T-helper 1 cell treated with Interleukin-12 subunit alpha and Interleukin-12 subunit beta and Interleukin-4 antibody, amounts not matched to agents 30 ng/mL and 1 ng/mL, for 36 hours (primary cell): ENCODE measurements around the gene PROKR1. TPM values are rescaled to one million over a fixed set of nuclear protein-coding genes. Genes with fewer than 3 reads are reported as not detected.

Experiments
- intact Hi-C: fragments of 100-400 bp; cut with micrococcal nuclease; formaldehyde crosslinking; loops from one replicate; pipeline ENCODE4 v1.15.1; 2024
- total RNA-seq: library from RNA; stranded (reverse); gene quantifications from 2 replicates; pipeline ENCODE4 v1.2.3, GENCODE V29; 2022

PROKR1 gene
- total RNA-seq, 1 donor from 2014 or later, result not detected

GRCh38 chr2:68695971-68696370, 52.6 kb downstream of the PROKR1 start:
- intact Hi-C loops, result no loop called here

DNA sequence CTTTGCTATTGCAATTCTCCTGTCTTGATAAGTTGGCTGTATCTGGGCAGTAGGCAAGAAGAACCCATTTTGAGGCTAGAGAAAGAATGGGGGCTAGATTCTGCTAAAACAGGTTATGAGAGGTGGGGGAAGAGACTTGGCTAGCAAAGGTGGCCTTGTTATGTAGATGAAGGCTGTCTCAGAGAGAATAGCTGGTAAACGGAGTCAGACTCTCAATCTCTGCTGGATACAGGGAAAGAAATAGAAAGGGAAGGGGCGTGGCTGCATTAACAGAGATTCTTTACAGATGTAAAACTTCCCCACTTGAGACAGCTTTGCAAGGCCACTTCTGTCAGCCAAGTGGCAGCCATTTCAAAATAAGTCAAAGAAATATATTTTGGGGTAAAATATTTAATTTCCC, 53.2 kb downstream of the PROKR1 start:
- intact Hi-C loops, result no loop called here

GRCh38 chr2:68698567-68699377, 55.4 kb downstream of the PROKR1 start:
- intact Hi-C loops, result no loop called here

DNA sequence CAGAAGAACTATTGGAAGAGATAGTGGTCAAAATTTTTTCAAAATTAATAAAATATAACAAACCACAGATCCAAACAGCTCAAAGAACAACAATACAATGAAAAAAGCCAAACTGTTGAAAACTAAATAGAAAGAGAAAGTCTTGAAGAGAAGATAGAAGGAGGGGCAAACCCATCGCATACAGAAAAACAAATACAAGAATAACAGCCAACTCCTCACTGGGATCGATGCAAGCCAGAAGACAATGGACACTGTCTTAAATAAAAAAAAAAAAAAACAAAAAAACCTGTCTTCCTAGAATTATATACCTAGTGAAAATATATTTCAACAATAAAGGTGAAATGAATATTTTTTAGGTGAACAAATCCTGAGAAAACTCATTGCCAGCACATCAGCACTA, 57.2 kb downstream of the PROKR1 start:
- intact Hi-C loops, result no loop called here

- intact Hi-C loops, result no loop called here
Observed at GRCh38 chr2:68706637-68707036, 63.3 kb downstream of the PROKR1 start.

Other genes with a start within 250 kb of the PROKR1 start
- gene FBXO48, start 176.3 kb upstream of the PROKR1 start, total RNA-seq, result 2.4 and 2.5 TPM in 2 replicates
- gene APLF, start 176.0 kb upstream of the PROKR1 start, total RNA-seq, result 3.3 and 3.5 TPM in 2 replicates
- 153 and 156 TPM in 2 replicates for gene ARHGAP25, start 91.2 kb downstream of the PROKR1 start, total RNA-seq
- gene BMP10, start 227.8 kb downstream of the PROKR1 start, total RNA-seq, result 0.27 TPM in 1 of 2 replicates, not detected in the other